GM12872 (cell line): ENCODE measurements around the gene CYSLTR2.

Experiments
- CTCF ChIP-seq: IDR thresholded peaks from 3 replicates; pipeline ENCODE4 v1.5.1; 2011; ENCODE audit warnings: low read depth, mild to moderate bottlenecking, low read length, moderate library complexity; ENCODE audit not compliant: insufficient read depth

The CYSLTR2 gene

GRCh38 chr13:48626077-48626449 lies 27.7 kb upstream of the CYSLTR2 start:
- TF ChIP-seq CTCF = no peak

GRCh38 chr13:48626726-48627451 lies 26.8 kb upstream of the CYSLTR2 start:
- TF ChIP-seq CTCF = no peak

- no peak for TF ChIP-seq CTCF
Observed at GRCh38 chr13:48629277-48629676, 24.5 kb upstream of the CYSLTR2 start.

GRCh38 chr13:48630291-48630690 lies 23.4 kb upstream of the CYSLTR2 start:
- TF ChIP-seq CTCF = no peak

- no peak for TF ChIP-seq CTCF
Observed at GRCh38 chr13:48630773-48631172, 23.0 kb upstream of the CYSLTR2 start.

- TF ChIP-seq CTCF = no peak
Observed at GRCh38 chr13:48631441-48631840, 22.3 kb upstream of the CYSLTR2 start.

- TF ChIP-seq CTCF = no peak
Observed at GRCh38 chr13:48633700-48634099, 20.0 kb upstream of the CYSLTR2 start.
